ENCODE measurements around the gene FAM171A2.

- TF ChIP-seq POLR2A (IDR thresholded peaks at IDR 0.05): no peak
- TF ChIP-seq, protein P1, sequence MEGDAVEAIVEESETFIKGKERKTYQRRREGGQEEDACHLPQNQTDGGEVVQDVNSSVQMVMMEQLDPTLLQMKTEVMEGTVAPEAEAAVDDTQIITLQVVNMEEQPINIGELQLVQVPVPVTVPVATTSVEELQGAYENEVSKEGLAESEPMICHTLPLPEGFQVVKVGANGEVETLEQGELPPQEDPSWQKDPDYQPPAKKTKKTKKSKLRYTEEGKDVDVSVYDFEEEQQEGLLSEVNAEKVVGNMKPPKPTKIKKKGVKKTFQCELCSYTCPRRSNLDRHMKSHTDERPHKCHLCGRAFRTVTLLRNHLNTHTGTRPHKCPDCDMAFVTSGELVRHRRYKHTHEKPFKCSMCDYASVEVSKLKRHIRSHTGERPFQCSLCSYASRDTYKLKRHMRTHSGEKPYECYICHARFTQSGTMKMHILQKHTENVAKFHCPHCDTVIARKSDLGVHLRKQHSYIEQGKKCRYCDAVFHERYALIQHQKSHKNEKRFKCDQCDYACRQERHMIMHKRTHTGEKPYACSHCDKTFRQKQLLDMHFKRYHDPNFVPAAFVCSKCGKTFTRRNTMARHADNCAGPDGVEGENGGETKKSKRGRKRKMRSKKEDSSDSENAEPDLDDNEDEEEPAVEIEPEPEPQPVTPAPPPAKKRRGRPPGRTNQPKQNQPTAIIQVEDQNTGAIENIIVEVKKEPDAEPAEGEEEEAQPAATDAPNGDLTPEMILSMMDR (IDR thresholded peaks at IDR 0.05): no peak
These were observed 26.1 kb upstream of the FAM171A2 start for GRCh38 chr17:44389723-44390202.

Data from body of pancreas (tissue), 4 donors.